Small intestine (tissue), 7 donors: ENCODE results near the gene DNASE1L3. TPM values are rescaled to one million over a fixed set of nuclear protein-coding genes. Genes with fewer than 3 reads are reported as not detected.
"Not testable (repeated sequence)": the region's sequence is repeated elsewhere in the genome, so short reads cannot be mapped to it uniquely, and the experiment has no call there.

Experiments used
- DNase-seq, 2 donors: peaks; one replicate each; pipeline versions ENCODE4 v3.0.0 to v3.0.0-alpha.2; 2013
- FAIRE-seq: peaks from 2 replicates; lab custom pipeline; 2012; peaks lifted over from hg19 to GRCh38; lab: Jason Lieb, UNC
- H3K27ac ChIP-seq, 3 donors: one replicate each; pipeline ENCODE4 v1.5.1; 2013; ENCODE audit warnings: low read length in 2 of 3, mild to moderate bottlenecking in 2 of 3, control low read depth in 1 of 3, inconsistent platforms in 1 of 3, low read depth in 1 of 3, moderate library complexity in 1 of 3
- H3K27me3 ChIP-seq, 3 donors: one replicate each; pipeline ENCODE4 v1.6.1; 2013; ENCODE audit warnings: low read length in 3 of 3, inconsistent platforms in 1 of 3; ENCODE audit not compliant: control insufficient read depth in 3 of 3, insufficient read depth in 3 of 3
- H3K36me3 ChIP-seq, 3 donors: one replicate each; pipeline ENCODE4 v1.6.1; 2013; ENCODE audit warnings: low read length in 3 of 3, inconsistent platforms in 1 of 3, low read depth in 1 of 3, mild to moderate bottlenecking in 1 of 3, moderate library complexity in 1 of 3; ENCODE audit not compliant: control insufficient read depth in 3 of 3, insufficient read depth in 2 of 3
- H3K4me1 ChIP-seq, 3 donors: one replicate each; pipeline ENCODE4 v1.6.1; 2013; ENCODE audit warnings: low read length in 2 of 3, inconsistent platforms in 1 of 3, low read depth in 1 of 3, mild to moderate bottlenecking in 1 of 3, moderate library complexity in 1 of 3; ENCODE audit not compliant: control insufficient read depth in 3 of 3, insufficient read depth in 2 of 3
- H3K4me3 ChIP-seq, 3 donors: one replicate each; pipeline ENCODE4 v1.5.1; 2013; ENCODE audit warnings: low read length in 3 of 3, control low read depth in 1 of 3, inconsistent platforms in 1 of 3, low read depth in 1 of 3, mild to moderate bottlenecking in 1 of 3, moderate library complexity in 1 of 3
- H3K9me3 ChIP-seq, 2 donors: one replicate each; pipeline ENCODE4 v1.6.1; 2013; ENCODE audit warnings: low read depth in 1 of 2, low read length in 1 of 2; ENCODE audit not compliant: control insufficient read depth in 2 of 2, insufficient read depth in 1 of 2
- WGBS, 3 donors: extraction: QIAGEN DNeasy Blood & Tissue Kit; methylation state at CpG; one replicate each; pipeline ENCODE4 v1.1.7; 2013; 5-methylcytosine and 5-hydroxymethylcytosine counted together
- polyA plus RNA-seq, 4 donors: library from polyadenylated mRNA; stranded (reverse) in 3 of 4; unstranded in 1 of 4; fragments of 200-250 nt in 3 of 4; fragments of 120-200 nt in 1 of 4; gene quantifications; one replicate each; pipeline versions ENCODE4 v1.2.1 to v1.2.3, GENCODE V29; 2013
- donor health status: healthy with polysubstance abuse.
- donor health status: control.
- donor health status: control.
- donor health status: Bipolar disorder and iron deficiency.
- donor health status: healthy.

DNASE1L3 gene
- polyA plus RNA-seq, 4 donors = 2.9 to 56.0 (median 10.6) TPM

DNA sequence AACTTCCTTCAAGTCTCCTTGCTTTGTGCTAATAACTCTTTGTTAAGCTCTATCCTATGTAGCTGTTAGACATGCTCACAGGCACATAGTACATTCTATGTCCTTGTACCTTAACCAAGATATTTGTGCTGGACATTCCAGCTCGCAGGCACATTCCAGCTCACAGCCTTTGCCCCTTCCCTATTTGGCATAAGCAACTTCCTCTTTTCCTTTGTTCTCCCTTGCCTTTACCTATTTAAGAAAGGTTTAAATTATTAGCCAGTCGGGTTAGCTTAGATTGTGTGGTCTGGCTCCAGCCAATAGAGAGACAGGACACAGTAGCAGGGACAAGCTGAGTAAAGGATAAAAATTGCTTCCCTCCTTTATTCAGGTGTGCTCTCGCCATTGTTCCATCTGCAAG lies 9.3 kb downstream of the DNASE1L3 start:
- not testable (repeated sequence) for H3K4me3 ChIP-seq, FAIRE-seq, H3K27me3 ChIP-seq, H3K36me3 ChIP-seq, H3K27ac ChIP-seq, H3K4me1 ChIP-seq, H3K9me3 ChIP-seq
- WGBS, 3 donors = 44 to 60% (median 59%) methylated on average over 3 of the region's 3 CpGs
- DNase-seq = peak in 1 of 2 donors; percentile 37

DNA sequence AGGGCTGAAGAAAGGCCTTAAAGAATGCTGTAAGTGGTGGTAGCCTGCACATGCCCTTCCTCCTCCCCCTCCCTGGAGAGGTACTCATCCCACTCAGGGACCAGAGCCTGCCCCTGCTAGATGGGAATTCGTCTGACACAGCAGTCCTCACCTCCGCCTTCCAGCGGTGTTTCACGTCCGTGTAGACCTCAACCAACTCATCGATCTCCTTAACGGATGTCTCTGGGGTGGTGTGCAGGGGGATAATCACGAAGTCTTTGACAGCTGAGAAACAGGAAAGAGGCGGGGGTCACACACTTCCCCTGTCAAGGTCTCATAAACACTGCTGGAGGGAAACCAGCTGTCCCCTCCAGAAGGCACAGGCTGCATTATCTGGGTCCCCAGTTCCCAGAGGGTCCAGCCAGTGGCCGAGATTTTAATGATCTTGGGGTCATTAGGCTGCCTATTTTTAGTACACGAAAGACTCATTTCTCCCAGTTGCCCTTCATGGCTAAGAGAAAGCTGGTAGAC lies 9.9 kb downstream of the DNASE1L3 start:
- Histone ChIP-seq H3K27ac (no peak overlapping the region), H3K4me3 (no peak overlapping the region), H3K27me3 (no peaks in the 10 kb centered on the region), H3K36me3 (no peaks in the 10 kb centered on the region), H3K9me3 (peaks cover 0 to 4% of the 10 kb centered on the region in 2 donors), H3K4me1 (peaks cover 0 to 3% (median 0%) of the 10 kb centered on the region in 3 donors)
- FAIRE-seq (no peak), DNase-seq (no peak)
- WGBS, 3 donors = 46 to 81% (median 76%) methylated on average over 11 of the region's 11 CpGs

DNA sequence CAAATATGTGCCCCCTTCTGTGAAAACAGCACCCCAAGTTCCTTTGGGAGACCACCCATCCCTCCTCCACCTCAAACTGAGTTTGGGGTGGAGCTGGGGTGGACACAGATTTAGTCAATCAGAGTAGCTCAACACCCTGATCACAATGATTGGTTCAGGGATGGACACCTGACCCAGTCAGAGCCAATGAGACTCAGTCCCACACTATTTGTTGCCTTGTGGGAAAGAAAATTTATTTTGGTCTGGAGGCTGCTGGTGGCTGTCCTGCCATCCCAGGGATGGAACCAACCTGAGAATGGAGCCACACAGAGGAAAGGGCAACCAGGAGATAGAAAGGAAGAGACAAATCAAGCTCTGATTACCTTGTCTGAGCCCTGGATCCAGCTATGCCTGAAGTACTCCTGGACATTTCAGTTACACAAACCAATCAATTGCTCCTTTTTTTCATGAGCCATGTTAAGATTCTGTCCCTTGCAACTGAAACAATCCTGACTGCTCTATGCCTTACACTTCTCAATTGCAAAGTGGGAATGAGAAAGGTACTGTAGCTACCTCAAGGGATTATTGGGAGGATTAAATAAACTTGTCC lies 10.6 kb downstream of the DNASE1L3 start:
- no peaks in the 10 kb centered on the region for H3K36me3 ChIP-seq
- H3K27ac ChIP-seq = no peak overlapping the region
- H3K4me3 ChIP-seq = no peak overlapping the region
- peaks cover 0 to 3% (median 0%) of the 10 kb centered on the region in 3 donors for H3K4me1 ChIP-seq
- FAIRE-seq = no peak
- H3K27me3 ChIP-seq = no peaks in the 10 kb centered on the region
- no peak for DNase-seq
- H3K9me3 ChIP-seq = peaks cover 0 to 4% of the 10 kb centered on the region in 2 donors

DNA sequence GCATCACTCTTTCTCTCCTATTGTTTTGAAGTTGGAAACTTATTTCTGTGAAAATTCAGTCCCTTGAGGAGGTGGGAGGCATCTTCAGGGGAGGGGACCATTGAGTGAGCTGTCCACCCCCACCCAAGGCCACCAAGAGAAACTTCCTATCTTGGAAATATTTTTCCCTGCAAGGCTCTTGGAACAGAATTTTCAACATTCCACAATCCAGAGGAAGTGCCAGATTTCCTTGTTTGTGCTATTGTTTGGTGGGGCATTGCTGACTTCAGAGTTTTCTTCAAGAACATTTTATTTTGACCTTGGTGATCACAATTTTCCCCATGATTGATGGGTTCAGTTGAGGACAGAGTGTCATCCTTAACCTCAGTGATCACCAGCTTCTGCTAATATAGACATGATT lies 12.0 kb downstream of the DNASE1L3 start:
- H3K27ac ChIP-seq = no peak overlapping the region
- FAIRE-seq = no peak
- H3K9me3 ChIP-seq = peaks cover 0 to 4% of the 10 kb centered on the region in 2 donors
- peaks cover 0 to 3% (median 0%) of the 10 kb centered on the region in 3 donors for H3K4me1 ChIP-seq
- H3K27me3 ChIP-seq = no peaks in the 10 kb centered on the region
- no peak overlapping the region for H3K4me3 ChIP-seq
- no peak for DNase-seq
- no peaks in the 10 kb centered on the region for H3K36me3 ChIP-seq

DNA sequence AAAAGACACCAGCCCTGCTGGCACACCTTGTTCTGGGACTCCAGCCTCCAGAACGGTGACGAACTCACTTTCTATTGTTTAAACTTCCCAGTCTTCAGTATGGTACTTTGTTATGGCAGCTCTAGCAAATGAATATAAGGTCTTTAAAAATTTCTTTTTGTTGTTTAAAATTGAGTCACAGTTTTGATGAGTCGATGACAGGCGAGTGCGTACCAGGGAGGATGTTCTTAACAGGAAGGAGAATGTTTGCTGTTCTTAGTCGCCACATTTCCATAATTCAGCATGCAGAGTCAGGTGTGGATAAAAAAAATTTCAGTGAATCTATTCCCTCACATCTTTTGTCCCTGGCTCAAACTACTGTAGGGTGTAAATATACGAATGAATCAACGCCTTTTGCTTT lies 12.4 kb downstream of the DNASE1L3 start:
- FAIRE-seq (no peak), DNase-seq (no peak)
- H3K4me1 ChIP-seq = peaks cover 0 to 3% (median 0%) of the 10 kb centered on the region in 3 donors
- H3K36me3 ChIP-seq = no peaks in the 10 kb centered on the region
- H3K27ac ChIP-seq = no peak overlapping the region
- H3K4me3 ChIP-seq = no peak overlapping the region
- 81 to 92% (median 82%) methylated on average over 8 of the region's 8 CpGs for WGBS, 3 donors
- no peaks in the 10 kb centered on the region for H3K27me3 ChIP-seq
- peaks cover 0 to 4% of the 10 kb centered on the region in 2 donors for H3K9me3 ChIP-seq

DNA sequence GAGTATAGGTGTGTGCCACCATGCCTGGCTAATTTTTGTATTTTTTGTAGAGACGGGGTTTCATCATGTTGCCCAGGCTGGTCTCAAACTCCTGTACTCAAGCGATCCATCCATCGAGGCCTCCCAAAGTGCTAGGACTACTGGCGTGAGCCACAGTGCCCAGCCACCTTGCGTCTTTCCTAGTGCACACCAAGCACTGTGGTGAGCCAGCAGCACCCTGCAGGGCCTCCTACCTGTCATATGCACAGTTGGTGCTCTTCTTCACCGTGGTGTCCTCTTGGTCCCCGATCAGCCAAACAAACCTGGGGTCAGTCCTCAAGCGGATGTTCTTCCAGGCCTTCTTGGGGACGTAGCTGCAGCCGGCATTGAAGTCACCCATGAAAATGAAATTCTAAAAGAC lies 13.2 kb downstream of the DNASE1L3 start:
- DNase-seq (no peak), FAIRE-seq (no peak)
- no peak overlapping the region for H3K4me3 ChIP-seq
- no peaks in the 10 kb centered on the region for H3K36me3 ChIP-seq
- no peaks in the 10 kb centered on the region for H3K27me3 ChIP-seq
- peaks cover 0 to 3% (median 0%) of the 10 kb centered on the region in 3 donors for H3K4me1 ChIP-seq
- H3K9me3 ChIP-seq = peaks cover 0 to 4% of the 10 kb centered on the region in 2 donors
- 93 to 96% (median 94%) methylated on average over 10 of the region's 10 CpGs for WGBS, 3 donors
- no peak overlapping the region for H3K27ac ChIP-seq

DNA sequence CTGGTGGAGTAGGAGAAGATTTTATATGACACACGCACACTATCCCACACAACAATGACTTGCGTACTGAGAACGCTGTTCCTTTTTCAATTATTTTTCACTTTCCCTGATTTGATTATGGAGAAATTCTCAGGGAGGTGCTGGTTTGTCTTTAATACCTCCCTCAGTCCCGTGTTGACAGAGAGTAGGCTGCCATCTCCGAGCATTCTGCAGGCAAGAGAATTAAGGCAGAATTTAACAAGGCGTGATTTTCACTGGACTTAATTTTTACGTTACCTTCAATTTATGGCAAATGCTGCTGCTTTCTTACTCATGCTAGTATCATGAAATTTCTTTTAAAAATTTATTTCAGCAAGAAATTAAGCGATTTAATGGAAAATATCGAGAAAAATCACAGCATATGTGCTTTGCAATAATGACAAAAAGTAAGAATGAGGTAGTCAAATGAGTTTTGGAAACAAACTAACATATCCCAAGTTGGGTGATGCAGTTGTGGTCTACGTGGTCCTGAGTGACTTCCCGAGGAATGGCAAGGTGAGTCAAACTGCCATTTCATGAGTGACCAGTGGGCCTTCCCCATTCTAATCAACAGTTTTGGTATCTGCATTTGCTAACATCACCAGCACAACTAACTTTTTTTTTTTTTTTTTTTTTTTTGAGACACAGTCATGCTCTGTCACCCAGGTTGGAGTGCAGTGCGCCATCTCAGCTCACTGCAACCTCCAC lies 16.9 kb downstream of the DNASE1L3 start:
- Histone ChIP-seq H3K27ac (no peak overlapping the region), H3K36me3 (no peaks in the 10 kb centered on the region), H3K4me1 (no peaks in the 10 kb centered on the region), H3K27me3 (no peaks in the 10 kb centered on the region), H3K4me3 (no peak overlapping the region), H3K9me3 (no peaks in the 10 kb centered on the region)
- no peak for FAIRE-seq
- WGBS, 3 donors = 89 to 93% (median 92%) methylated on average over 12 of the region's 12 CpGs
- no peak for DNase-seq

DNA sequence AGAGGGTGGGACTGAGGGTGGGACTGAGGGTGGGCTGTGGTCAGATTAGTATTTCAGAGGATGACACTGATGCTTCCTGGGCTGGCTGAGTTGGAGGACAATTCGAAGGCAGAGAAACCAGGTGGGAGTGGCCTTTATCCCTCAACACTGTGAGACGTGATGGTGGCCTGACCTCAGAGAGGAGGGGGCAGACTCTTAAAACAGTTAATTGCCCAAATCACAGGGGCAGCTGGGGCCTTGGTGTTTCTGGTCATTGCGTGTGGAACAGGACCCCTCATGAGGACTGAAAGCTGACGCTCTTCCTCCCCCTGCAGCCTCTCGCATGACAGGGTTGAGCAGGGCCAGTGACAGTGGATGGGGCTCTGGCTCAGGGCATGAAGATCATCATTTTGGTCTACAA lies 18.7 kb downstream of the DNASE1L3 start:
- no peaks in the 10 kb centered on the region for H3K36me3 ChIP-seq
- no peaks in the 10 kb centered on the region for H3K9me3 ChIP-seq
- DNase-seq = no peak
- no peak for FAIRE-seq
- WGBS, 3 donors = 84 to 87% (median 84%) methylated on average over 5 of the region's 5 CpGs
- H3K27me3 ChIP-seq = no peaks in the 10 kb centered on the region
- H3K27ac ChIP-seq = no peak overlapping the region
- H3K4me1 ChIP-seq = no peaks in the 10 kb centered on the region
- H3K4me3 ChIP-seq = no peak overlapping the region
